Stimulated activated naive CD8-positive, alpha-beta T cell treated with anti-CD3 and anti-CD28 coated beads, Interleukin-15, Interleukin-2, amounts not matched to agents 100 U/mL and 50 U/mL, for 24 hours (primary cell): Measurements from ENCODE around the gene NETO2.
"Not testable (repeated sequence)": the region's sequence is repeated elsewhere in the genome, so short reads cannot be mapped to it uniquely, and the experiment has no call there.

Experiments
- ATAC-seq: fragments of 150-1000 bp; cut with Tn5 transposase; one replicate; pipeline ENCODE4 v1.10.0; 2021
- DNase-seq: peaks from one replicate; pipeline ENCODE4 v3.0.0; 2021

The NETO2 gene

GRCh38 chr16:47136099-47136842 lies 7.5 kb downstream of the NETO2 start:
- DNase-seq = no peak
- ATAC-seq = no peak

GRCh38 chr16:47134550-47134949 lies 9.2 kb downstream of the NETO2 start:
- DNase-seq (no peak), ATAC-seq (no peak)

- ATAC-seq (no peak), DNase-seq (no peak)
Measured at GRCh38 chr16:47132308-47132707, 11.4 kb downstream of the NETO2 start.

- DNase-seq (no peak), ATAC-seq (no peak)
Measured at GRCh38 chr16:47129755-47130435, 13.8 kb downstream of the NETO2 start.

- DNase-seq (no peak), ATAC-seq (no peak)
Measured at GRCh38 chr16:47127541-47127940, 16.2 kb downstream of the NETO2 start.

- DNase-seq (no peak), ATAC-seq (no peak)
Measured at GRCh38 chr16:47125757-47126156, 18.0 kb downstream of the NETO2 start.

GRCh38 chr16:47113130-47113529 lies 30.6 kb downstream of the NETO2 start:
- ATAC-seq = no peak
- no peak for DNase-seq

- DNase-seq = no peak
- ATAC-seq = no peak
Measured at GRCh38 chr16:47110939-47111338, 32.8 kb downstream of the NETO2 start.

GRCh38 chr16:47109361-47109760 lies 34.4 kb downstream of the NETO2 start:
- DNase-seq = no peak
- no peak for ATAC-seq

- ATAC-seq, DNase-seq: not testable (repeated sequence)
Measured at GRCh38 chr16:47102921-47103320, 40.8 kb downstream of the NETO2 start.

- not testable (repeated sequence) for ATAC-seq, DNase-seq
Measured at GRCh38 chr16:47097154-47097553, 46.6 kb downstream of the NETO2 start.

GRCh38 chr16:47096297-47096696 lies 47.4 kb downstream of the NETO2 start:
- no peak for ATAC-seq

GRCh38 chr16:47084198-47084597 lies 59.5 kb downstream of the NETO2 start:
- no peak for DNase-seq
- ATAC-seq = no peak

More at GRCh38 chr16:47096297-47096696, 47.4 kb downstream of the NETO2 start:
- DNase-seq = no peak

- no peak for ATAC-seq
- no peak for DNase-seq
Measured at GRCh38 chr16:47082099-47082865, 61.5 kb downstream of the NETO2 start.

- no peak for DNase-seq
- no peak for ATAC-seq
Measured at GRCh38 chr16:47081115-47081514, 62.6 kb downstream of the NETO2 start.

- DNase-seq (no peak), ATAC-seq (no peak)
Measured at GRCh38 chr16:47079860-47080259, 63.9 kb downstream of the NETO2 start.

GRCh38 chr16:47073223-47074155 lies 70.3 kb downstream of the NETO2 start:
- no peak for ATAC-seq
- DNase-seq = no peak

GRCh38 chr16:47072158-47072557 lies 71.6 kb downstream of the NETO2 start:
- no peak for DNase-seq
- no peak for ATAC-seq

- no peak for DNase-seq
- ATAC-seq = no peak
Measured at GRCh38 chr16:47069841-47070584, 73.7 kb downstream of the NETO2 start.

GRCh38 chr16:47069313-47069712 lies 74.4 kb downstream of the NETO2 start:
- DNase-seq (no peak), ATAC-seq (no peak)

GRCh38 chr16:47067203-47067602 lies 76.5 kb downstream of the NETO2 start:
- ATAC-seq (no peak), DNase-seq (no peak)
